ENCODE measurements around the gene DEPDC1. TPM values are rescaled to one million over a fixed set of nuclear protein-coding genes. Genes with fewer than 3 reads are reported as not detected.

DEPDC1 gene
- total RNA-seq, 1 donor from 2014 or later, result 9.4 TPM

Small RNA genes within 50 kb of the gene (small RNA-seq; reads per million reads assigned to genes)
- not detected for gene TXNP2 (ENCODE audit: low replicate concordance)

Other genes with a start within 250 kb of the DEPDC1 start
- not detected for gene RPE65, start 47.1 kb downstream of the DEPDC1 start, total RNA-seq

Measured in tongue (tissue), 2 donors.